ENCODE measurements around the gene RAB14. TPM values are rescaled to one million over a fixed set of nuclear protein-coding genes. Genes with fewer than 3 reads are reported as not detected.
A peak's percentile ranks its signal among the peaks of the same experiment; 100 is the strongest.

Gene RAB14
- 10 to 100 TPM; 54.3 to 55.5 TPM for total RNA-seq

DNA sequence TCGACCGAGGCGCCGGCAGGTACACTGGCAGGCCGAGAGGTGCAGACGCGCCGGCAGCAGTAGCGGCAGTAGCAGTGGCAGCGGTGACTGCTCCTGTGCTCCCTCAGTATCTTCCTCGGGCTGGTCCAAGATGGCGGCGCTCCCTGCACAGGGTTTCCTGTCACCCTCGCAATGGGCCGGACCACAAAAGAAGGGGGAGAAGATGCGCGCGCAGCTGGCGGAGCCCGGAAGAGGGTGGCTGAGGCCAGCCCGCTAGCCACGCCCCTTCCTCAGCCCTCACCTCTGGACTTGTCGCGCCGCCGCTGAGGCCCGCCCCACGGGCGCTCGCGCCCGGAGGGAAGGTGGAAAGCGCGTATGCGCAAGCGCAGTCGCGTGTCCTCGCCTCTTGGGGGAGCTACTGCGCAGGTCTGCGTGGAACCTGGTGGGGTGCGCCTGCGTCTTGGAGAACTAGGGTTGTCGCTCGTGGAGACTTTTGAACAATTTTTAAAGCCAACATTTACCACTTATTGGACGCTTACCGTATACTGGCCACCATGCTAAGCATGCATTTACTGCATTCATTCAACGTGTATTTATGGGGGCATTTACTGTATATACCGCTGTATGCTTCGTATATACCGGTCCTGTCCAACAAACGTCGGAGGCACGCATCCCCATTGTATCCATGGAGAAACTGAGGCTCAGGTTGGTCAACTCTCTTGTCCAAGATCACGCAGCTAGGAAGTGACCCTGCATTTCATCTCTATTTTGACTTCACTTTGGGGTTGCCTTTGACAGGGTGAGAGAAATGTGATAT, at the start of gene RAB14:
Gene RAB14, minus strand, starts transcription at position 132 of the 796 bp plus-strand sequence. CDS start 8,457 bp downstream, outside the sequence.
- H3K36me3 Mint-ChIP-seq (ENCODE audit: low read depth), result peaks cover 9% of the 10 kb centered on the region
- H3K27me3 Mint-ChIP-seq, result no peaks in the 10 kb centered on the region
- H3K4me3 Mint-ChIP-seq, result peak within 1 kb of the TSS; percentile 94
- intact Hi-C loops (cut with micrococcal nuclease), result no loop called here
- H3K9me3 Mint-ChIP-seq, result no peaks in the 10 kb centered on the region
- POLR2A ChIA-PET, result interaction anchor here (0.8 to 1.9 kb wide), 6 partner anchors 10 to 76 kb away, joined by 3 to 6 read pairs (median 3); no protein-coding TSS in a partner anchor
- peak within 1 kb of the TSS; percentile 96 for H3K27ac Mint-ChIP-seq
- peaks cover 42% of the 10 kb centered on the region for H3K4me1 Mint-ChIP-seq (ENCODE audit: low read depth)
- TF ChIP-seq, protein P1, sequence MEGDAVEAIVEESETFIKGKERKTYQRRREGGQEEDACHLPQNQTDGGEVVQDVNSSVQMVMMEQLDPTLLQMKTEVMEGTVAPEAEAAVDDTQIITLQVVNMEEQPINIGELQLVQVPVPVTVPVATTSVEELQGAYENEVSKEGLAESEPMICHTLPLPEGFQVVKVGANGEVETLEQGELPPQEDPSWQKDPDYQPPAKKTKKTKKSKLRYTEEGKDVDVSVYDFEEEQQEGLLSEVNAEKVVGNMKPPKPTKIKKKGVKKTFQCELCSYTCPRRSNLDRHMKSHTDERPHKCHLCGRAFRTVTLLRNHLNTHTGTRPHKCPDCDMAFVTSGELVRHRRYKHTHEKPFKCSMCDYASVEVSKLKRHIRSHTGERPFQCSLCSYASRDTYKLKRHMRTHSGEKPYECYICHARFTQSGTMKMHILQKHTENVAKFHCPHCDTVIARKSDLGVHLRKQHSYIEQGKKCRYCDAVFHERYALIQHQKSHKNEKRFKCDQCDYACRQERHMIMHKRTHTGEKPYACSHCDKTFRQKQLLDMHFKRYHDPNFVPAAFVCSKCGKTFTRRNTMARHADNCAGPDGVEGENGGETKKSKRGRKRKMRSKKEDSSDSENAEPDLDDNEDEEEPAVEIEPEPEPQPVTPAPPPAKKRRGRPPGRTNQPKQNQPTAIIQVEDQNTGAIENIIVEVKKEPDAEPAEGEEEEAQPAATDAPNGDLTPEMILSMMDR (IDR thresholded peaks at IDR 0.05), result peak; percentile 52
- CTCF ChIA-PET, result interaction anchor here (1.0 to 2.1 kb wide), 6 partner anchors 10 to 77 kb away, joined by 3 to 25 read pairs (median 4); no protein-coding TSS in a partner anchor
- ATAC-seq (peak; percentile 96), DNase-seq (peak; percentile 100)

DNA sequence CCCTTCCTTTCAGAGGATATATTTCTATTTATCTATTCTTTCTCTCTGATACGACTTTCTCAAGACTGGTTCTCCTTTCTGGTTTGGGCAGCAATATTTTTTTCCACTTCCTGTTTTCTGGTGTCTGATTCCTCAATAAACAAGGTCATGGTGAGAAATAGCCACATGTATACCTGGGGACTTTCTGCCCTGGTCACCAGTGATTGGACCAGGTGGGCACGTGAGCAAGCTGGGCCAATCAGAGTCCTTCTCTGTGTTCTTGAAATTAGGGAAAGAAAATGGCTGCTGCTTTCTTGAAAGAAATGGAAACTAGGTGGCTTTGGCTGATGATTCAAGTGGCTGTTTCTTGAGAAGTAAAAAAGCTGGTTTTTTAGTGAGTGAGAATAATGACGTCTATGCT, 47.9 kb upstream of the RAB14 start:
- H3K27me3 Mint-ChIP-seq, result no peaks in the 10 kb centered on the region
- intact Hi-C loops (cut with micrococcal nuclease), result no loop called here
- H3K27ac Mint-ChIP-seq, result no peak overlapping the region
- CTCF ChIA-PET, result interaction anchor here (1.4 kb wide), 1 partner anchor 27 kb away, joined by 3 read pairs; no protein-coding TSS in a partner anchor
- TF ChIP-seq, protein P1 (IDR thresholded peaks at IDR 0.05), result no peak
- ATAC-seq (no peak), DNase-seq (peak; percentile 6)
- no peak overlapping the region for H3K4me3 Mint-ChIP-seq
- no peaks in the 10 kb centered on the region for H3K9me3 Mint-ChIP-seq
- no peaks in the 10 kb centered on the region for H3K4me1 Mint-ChIP-seq (ENCODE audit: low read depth)
- POLR2A ChIA-PET, result interaction anchor here (0.9 kb wide), 1 partner anchor 230 kb away, joined by 3 read pairs; no protein-coding TSS in a partner anchor
- H3K36me3 Mint-ChIP-seq (ENCODE audit: low read depth), result no peaks in the 10 kb centered on the region

DNA sequence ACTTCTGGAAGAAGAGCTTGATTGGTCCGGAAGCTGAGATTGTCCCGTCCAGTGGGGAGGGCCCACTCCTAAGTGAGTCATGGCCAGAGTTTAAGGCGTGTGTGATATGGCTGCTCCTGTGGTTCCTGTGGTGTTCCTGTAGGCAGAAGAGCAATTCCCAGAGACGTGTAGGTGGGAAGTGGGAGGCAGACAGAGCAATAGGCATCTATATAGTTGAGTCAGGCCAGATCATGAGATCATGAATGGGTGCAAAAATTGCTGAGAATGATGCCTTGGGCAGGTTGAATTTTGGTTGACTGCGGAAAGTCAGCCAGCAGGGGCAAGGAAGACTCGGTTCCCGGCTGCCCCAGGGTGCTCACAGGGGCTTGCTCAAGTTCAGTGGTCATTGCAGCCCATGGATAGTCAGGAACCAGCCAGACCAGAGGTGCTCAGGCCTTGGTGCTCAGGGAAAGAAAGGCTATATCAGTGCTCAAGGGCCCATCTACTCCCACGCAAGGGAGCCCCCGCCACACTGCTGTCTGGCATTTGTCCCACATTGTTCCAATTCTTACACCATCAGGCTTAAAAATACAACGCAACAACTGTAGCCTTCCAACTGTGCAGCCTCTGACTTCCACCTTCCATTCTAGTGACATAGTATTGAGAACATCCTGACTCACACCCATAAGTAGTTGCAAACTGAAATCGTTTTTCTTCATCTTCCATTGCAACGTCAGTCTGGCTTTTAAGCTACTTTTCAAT, 45.3 kb upstream of the RAB14 start:
- H3K36me3 Mint-ChIP-seq (ENCODE audit: low read depth), result no peaks in the 10 kb centered on the region
- CTCF ChIA-PET, result interaction anchor here (1.3 to 4.0 kb wide), 2 partner anchors 34 to 73 kb away, joined by 6 to 21 read pairs; no protein-coding TSS in a partner anchor

DNA sequence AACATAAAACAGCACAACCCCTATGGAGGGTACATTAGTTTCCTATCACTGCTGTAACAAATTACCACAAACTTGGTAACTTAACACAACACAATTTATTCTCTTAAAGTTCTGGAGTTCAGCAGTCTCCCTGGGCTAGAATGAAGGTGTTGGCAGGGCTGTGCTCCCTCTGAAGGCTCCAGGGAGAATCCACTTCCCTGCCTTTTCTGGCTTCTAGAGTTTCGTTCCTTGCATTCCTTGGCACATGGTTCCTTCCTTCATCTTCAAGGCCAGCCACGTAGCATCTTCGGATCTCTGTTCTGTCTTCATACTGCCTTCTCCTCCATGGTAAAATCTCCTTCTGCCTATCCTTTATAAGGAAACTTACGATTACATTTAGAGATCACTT, 41.3 kb upstream of the RAB14 start:
- Mint-ChIP-seq H3K4me1 (ENCODE audit: low read depth) (no peaks in the 10 kb centered on the region), H3K4me3 (no peak overlapping the region), H3K36me3 (ENCODE audit: low read depth) (peaks cover 1% of the 10 kb centered on the region), H3K27ac (no peak overlapping the region), H3K9me3 (peaks cover 8% of the 10 kb centered on the region), H3K27me3 (no peaks in the 10 kb centered on the region)
- TF ChIP-seq, protein P1 (IDR thresholded peaks at IDR 0.05), result no peak
- ATAC-seq, result no peak
- ChIA-PET CTCF (no interaction called here), POLR2A (no interaction called here)
- no peak for DNase-seq
- intact Hi-C loops (cut with micrococcal nuclease), result no loop called here

More for the DNA sequence above, 45.3 kb upstream of the RAB14 start:
- no peak for DNase-seq
- Mint-ChIP-seq H3K4me1 (ENCODE audit: low read depth) (no peaks in the 10 kb centered on the region), H3K27me3 (no peaks in the 10 kb centered on the region), H3K9me3 (peaks cover 8% of the 10 kb centered on the region), H3K27ac (no peak overlapping the region), H3K4me3 (no peak overlapping the region)
- ATAC-seq, result no peak
- intact Hi-C loops (cut with micrococcal nuclease), result no loop called here
- POLR2A ChIA-PET, result no interaction called here
- TF ChIP-seq, protein P1 (IDR thresholded peaks at IDR 0.05), result no peak

All from activated CD8-positive, alpha-beta T cell treated with anti-CD3 and anti-CD28 coated beads for 36 hours (primary cell).